Fibroblast of pulmonary artery (primary cell): ENCODE data around the gene DGKB.
A peak's percentile ranks its signal among the peaks of the same experiment; 100 is the strongest.

Source experiments
- DNase-seq: peaks from one replicate; pipeline ENCODE4 v3.0.0-alpha.2; 2010; ENCODE audit warnings: low read depth
- H3K4me3 ChIP-seq: replicated peaks from 2 replicates; pipeline ENCODE4 v1.5.1; 2011; ENCODE audit warnings: low read depth, mild to moderate bottlenecking, control low read depth, low read length, moderate library complexity
- CTCF ChIP-seq: IDR thresholded peaks from 2 replicates; pipeline ENCODE4 v1.5.1; 2011; ENCODE audit warnings: mild to moderate bottlenecking, control low read depth, low read length, inconsistent platforms; ENCODE audit errors: missing control alignments

Gene DGKB

GRCh38 chr7:14902589-14903067 is at the start of gene DGKB:
Gene DGKB (minus strand): TSS chr7:14902751.
- no peak for TF ChIP-seq CTCF
- DNase-seq: peak; percentile 64
- peak within 1 kb of the TSS; percentile 40 for H3K4me3 ChIP-seq

GRCh38 chr7:14950013-14950412 is 47.5 kb upstream of the DGKB start:
- TF ChIP-seq CTCF: no peak
- no peak overlapping the region for H3K4me3 ChIP-seq
- peak; percentile 6 for DNase-seq

- TF ChIP-seq CTCF: no peak
- DNase-seq: no peak
- no peak overlapping the region for H3K4me3 ChIP-seq
These were observed 35.6 kb upstream of the DGKB start for GRCh38 chr7:14938181-14938580.

- no peak for DNase-seq
- H3K4me3 ChIP-seq: no peak overlapping the region
- no peak for TF ChIP-seq CTCF
These were observed 35.0 kb upstream of the DGKB start for GRCh38 chr7:14937581-14937980.

- H3K4me3 ChIP-seq: no peak overlapping the region
- DNase-seq: peak; percentile 69
- no peak for TF ChIP-seq CTCF
These were observed 34.0 kb upstream of the DGKB start for GRCh38 chr7:14936554-14936953.

- no peak overlapping the region for H3K4me3 ChIP-seq
- no peak for TF ChIP-seq CTCF
- DNase-seq: no peak
These were observed 32.3 kb upstream of the DGKB start for GRCh38 chr7:14934839-14935238.

- H3K4me3 ChIP-seq: no peak overlapping the region
- no peak for TF ChIP-seq CTCF
- no peak for DNase-seq
These were observed 29.1 kb upstream of the DGKB start for GRCh38 chr7:14931511-14932215.
